Esophagus (tissue), 2 donors: ENCODE results near the gene MUCL3. TPM values are rescaled to one million over a fixed set of nuclear protein-coding genes. Genes with fewer than 3 reads are reported as not detected.
"Not testable (repeated sequence)": the region's sequence is repeated elsewhere in the genome, so short reads cannot be mapped to it uniquely, and the experiment has no call there.

Experiments used
- H3K27ac ChIP-seq, 2 donors: one replicate each; pipeline ENCODE4 v1.5.1; 2013; ENCODE audit warnings: low read depth in 2 of 2, mild to moderate bottlenecking in 2 of 2, inconsistent platforms in 1 of 2, low read length in 1 of 2, moderate library complexity in 1 of 2
- H3K27me3 ChIP-seq, 2 donors: one replicate each; pipeline ENCODE4 v1.6.1; 2013; ENCODE audit warnings: low read length in 2 of 2, control low read depth in 1 of 2, mild to moderate bottlenecking in 1 of 2; ENCODE audit not compliant: insufficient read depth in 2 of 2, control insufficient read depth in 1 of 2
- H3K36me3 ChIP-seq, 2 donors: one replicate each; pipeline ENCODE4 v1.6.1; 2013; ENCODE audit warnings: low read length in 1 of 2; ENCODE audit not compliant: control insufficient read depth in 2 of 2, insufficient read depth in 2 of 2
- H3K4me1 ChIP-seq, 2 donors: one replicate each; pipeline ENCODE4 v1.6.1; 2013; ENCODE audit warnings: low read length in 1 of 2; ENCODE audit not compliant: control insufficient read depth in 2 of 2, insufficient read depth in 2 of 2
- H3K4me3 ChIP-seq, 2 donors: one replicate each; pipeline ENCODE4 v1.5.1; 2013; ENCODE audit warnings: low read length in 2 of 2, mild to moderate bottlenecking in 2 of 2, low read depth in 1 of 2, moderate library complexity in 1 of 2
- H3K9me3 ChIP-seq, 2 donors: one replicate each; pipeline ENCODE4 v1.6.1; 2013; ENCODE audit warnings: mild to moderate bottlenecking in 2 of 2, low read depth in 1 of 2, low read length in 1 of 2, moderate library complexity in 1 of 2; ENCODE audit not compliant: control insufficient read depth in 2 of 2, insufficient read depth in 1 of 2
- WGBS, 2 donors: extraction: QIAGEN DNeasy Blood & Tissue Kit; methylation state at CpG; one replicate each; pipeline ENCODE4 v1.1.7; 2013; 5-methylcytosine and 5-hydroxymethylcytosine counted together
- polyA plus RNA-seq, 2 donors: library from polyadenylated mRNA; stranded (reverse); fragments of 200-250 nt; gene quantifications; one replicate each; pipeline ENCODE4 v1.2.3, GENCODE V29; 2013
- donor health status: healthy with polysubstance abuse.
- donor health status: Bipolar disorder and iron deficiency.

The MUCL3 gene
- polyA plus RNA-seq, 2 donors = 5.2 to 17.8 TPM

- Histone ChIP-seq H3K36me3 (no peaks in the 10 kb centered on the region), H3K4me1 (peaks cover 0 to 9% of the 10 kb centered on the region in 2 donors), H3K27me3 (no peaks in the 10 kb centered on the region), H3K27ac (peak overlapping the region; percentile 8 to 29), H3K4me3 (no peak overlapping the region), H3K9me3 (no peaks in the 10 kb centered on the region)
- WGBS, 2 donors = 74 to 76% methylated on average over 4 of the region's 4 CpGs
Observed at GRCh38 chr6:30964075-30964474, 23.3 kb downstream of the MUCL3 start.

GRCh38 chr6:30965140-30965601, 24.4 kb downstream of the MUCL3 start:
- Histone ChIP-seq H3K27me3 (no peaks in the 10 kb centered on the region), H3K27ac (no peak overlapping the region), H3K36me3 (no peaks in the 10 kb centered on the region), H3K9me3 (no peaks in the 10 kb centered on the region), H3K4me1 (peaks cover 0 to 13% of the 10 kb centered on the region in 2 donors), H3K4me3 (no peak overlapping the region)
- 83 to 89% methylated on average over 5 of the region's 5 CpGs for WGBS, 2 donors

GRCh38 chr6:30966154-30966553, 25.4 kb downstream of the MUCL3 start:
- Histone ChIP-seq H3K27me3 (no peaks in the 10 kb centered on the region), H3K4me3 (no peak overlapping the region), H3K9me3 (no peaks in the 10 kb centered on the region), H3K27ac (no peak overlapping the region), H3K4me1 (peaks cover 0 to 13% of the 10 kb centered on the region in 2 donors), H3K36me3 (no peaks in the 10 kb centered on the region)
- WGBS, 2 donors = 72 to 83% methylated on average over 3 of the region's 3 CpGs

GRCh38 chr6:30969171-30969570, 28.4 kb downstream of the MUCL3 start:
- WGBS, 2 donors = 93 to 96% methylated on average over 6 of the region's 6 CpGs

GRCh38 chr6:30970946-30971345, 30.2 kb downstream of the MUCL3 start:
- H3K36me3 ChIP-seq = no peaks in the 10 kb centered on the region
- H3K4me3 ChIP-seq = no peak overlapping the region
- peaks cover 0 to 7% of the 10 kb centered on the region in 2 donors for H3K4me1 ChIP-seq
- WGBS, 2 donors = 56 to 63% methylated on average over 5 of the region's 5 CpGs
- peak overlapping the region in 1 of 2 donors; percentile 49 for H3K27ac ChIP-seq
- H3K9me3 ChIP-seq = no peaks in the 10 kb centered on the region
- H3K27me3 ChIP-seq = no peaks in the 10 kb centered on the region

More at GRCh38 chr6:30969171-30969570, 28.4 kb downstream of the MUCL3 start:
- not testable (repeated sequence) for H3K27me3 ChIP-seq, H3K36me3 ChIP-seq, H3K4me3 ChIP-seq, H3K9me3 ChIP-seq
- peak overlapping the region in 1 of 2 donors; percentile 3 for H3K27ac ChIP-seq
- peaks cover 0 to 12% of the 10 kb centered on the region in 2 donors for H3K4me1 ChIP-seq

- peak overlapping the region in 1 of 2 donors; percentile 34 for H3K27ac ChIP-seq
- no peaks in the 10 kb centered on the region for H3K36me3 ChIP-seq
- H3K9me3 ChIP-seq = no peaks in the 10 kb centered on the region
- 92 to 95% methylated on average over 4 of the region's 4 CpGs for WGBS, 2 donors
- no peak overlapping the region for H3K4me3 ChIP-seq
- H3K27me3 ChIP-seq = no peaks in the 10 kb centered on the region
- H3K4me1 ChIP-seq = peaks cover 0 to 6% of the 10 kb centered on the region in 2 donors
Observed at GRCh38 chr6:30972816-30973215, 32.0 kb downstream of the MUCL3 start.

GRCh38 chr6:30974490-30975252, 33.9 kb downstream of the MUCL3 start:
- H3K36me3 ChIP-seq = no peaks in the 10 kb centered on the region
- peaks cover 0 to 5% of the 10 kb centered on the region in 2 donors for H3K4me1 ChIP-seq
- WGBS, 2 donors = 76 to 84% methylated on average over 4 of the region's 4 CpGs
- H3K27me3 ChIP-seq = no peaks in the 10 kb centered on the region
- H3K9me3 ChIP-seq = no peaks in the 10 kb centered on the region
- no peak overlapping the region for H3K4me3 ChIP-seq
- H3K27ac ChIP-seq = no peak overlapping the region

GRCh38 chr6:30979141-30979540, 38.4 kb downstream of the MUCL3 start:
- Histone ChIP-seq H3K4me3 (no peak overlapping the region), H3K4me1 (peaks cover 0 to 8% of the 10 kb centered on the region in 2 donors), H3K36me3 (no peaks in the 10 kb centered on the region), H3K9me3 (no peaks in the 10 kb centered on the region), H3K27me3 (no peaks in the 10 kb centered on the region), H3K27ac (no peak overlapping the region)
- 28 to 33% methylated on average over 1 of the region's 1 CpG for WGBS, 2 donors

GRCh38 chr6:30979690-30980089, 38.9 kb downstream of the MUCL3 start:
- H3K9me3 ChIP-seq = no peaks in the 10 kb centered on the region
- H3K27me3 ChIP-seq = no peaks in the 10 kb centered on the region
- H3K36me3 ChIP-seq = no peaks in the 10 kb centered on the region
- H3K4me3 ChIP-seq = no peak overlapping the region
- 69 to 71% methylated on average over 4 of the region's 4 CpGs for WGBS, 2 donors
- peaks cover 0 to 8% of the 10 kb centered on the region in 2 donors for H3K4me1 ChIP-seq
- H3K27ac ChIP-seq = no peak overlapping the region
